Activated T-helper 1 cell treated with anti-CD3 and anti-CD28 coated beads, Interleukin-12 subunit alpha, Interleukin-12 subunit beta, Interleukin-2, Interleukin-4 antibody, amounts not matched to agents 30 ng/mL and 10 ng/mL and 1 ng/mL, durations not matched to agents 14 hours and 24 hours and 36 hours (primary cell): ENCODE data around the gene ISOC1. TPM values are rescaled to one million over a fixed set of nuclear protein-coding genes. Genes with fewer than 3 reads are reported as not detected.

Experiments
- DNase-seq: peaks from one replicate; pipeline ENCODE4 v3.0.0; 2021; ENCODE audit warnings: low spot score
- H3K27ac Mint-ChIP-seq: one replicate; pipeline ENCODE4 v1.8.0; 2021; ENCODE audit warnings: mild to moderate bottlenecking, mixed read lengths
- H3K27me3 Mint-ChIP-seq: one replicate; pipeline ENCODE4 v1.8.0; 2022; ENCODE audit warnings: mild to moderate bottlenecking, moderate library complexity, mixed read lengths; ENCODE audit not compliant: insufficient read depth
- H3K36me3 Mint-ChIP-seq: one replicate; pipeline ENCODE4 v1.8.0; 2021; ENCODE audit warnings: low read depth, mixed read lengths
- H3K4me1 Mint-ChIP-seq: one replicate; pipeline ENCODE4 v1.8.0; 2021; ENCODE audit warnings: low read depth, mixed read lengths
- H3K4me3 Mint-ChIP-seq: one replicate; pipeline ENCODE4 v1.8.0; 2021; ENCODE audit warnings: mild to moderate bottlenecking, moderate library complexity, mixed read lengths
- H3K9me3 Mint-ChIP-seq: one replicate; pipeline ENCODE4 v1.8.0; 2021; ENCODE audit warnings: mixed read lengths
- intact Hi-C: fragments of 100-400 bp; cut with micrococcal nuclease; formaldehyde crosslinking; loops from one replicate; pipeline ENCODE4 v1.15.1; 2024
- total RNA-seq: library from RNA; stranded (reverse); gene quantifications from 2 replicates; pipeline ENCODE4 v1.2.3, GENCODE V29; 2022

Gene ISOC1
- total RNA-seq = 32.4 TPM in 2 replicates

GRCh38 chr5:129094087-129094923 is at the start of gene ISOC1:
Gene ISOC1 (plus strand): TSS chr5:129094749. CDS start chr5:129094767, 18 bp downstream.
- Mint-ChIP-seq H3K4me3 (peak within 1 kb of the TSS; percentile 86), H3K36me3 (peaks cover 4% of the 10 kb centered on the region), H3K4me1 (peaks cover 40% of the 10 kb centered on the region), H3K9me3 (no peaks in the 10 kb centered on the region), H3K27me3 (peaks cover 12% of the 10 kb centered on the region), H3K27ac (peak within 1 kb of the TSS; percentile 81)
- intact Hi-C loops = loop anchor here (1.0 to 10.0 kb wide), 5 partner anchors 32 to 1577 kb away; partner anchors contain the start of genes CHSY3 and PRRC1
- peak; percentile 91 for DNase-seq

DNA sequence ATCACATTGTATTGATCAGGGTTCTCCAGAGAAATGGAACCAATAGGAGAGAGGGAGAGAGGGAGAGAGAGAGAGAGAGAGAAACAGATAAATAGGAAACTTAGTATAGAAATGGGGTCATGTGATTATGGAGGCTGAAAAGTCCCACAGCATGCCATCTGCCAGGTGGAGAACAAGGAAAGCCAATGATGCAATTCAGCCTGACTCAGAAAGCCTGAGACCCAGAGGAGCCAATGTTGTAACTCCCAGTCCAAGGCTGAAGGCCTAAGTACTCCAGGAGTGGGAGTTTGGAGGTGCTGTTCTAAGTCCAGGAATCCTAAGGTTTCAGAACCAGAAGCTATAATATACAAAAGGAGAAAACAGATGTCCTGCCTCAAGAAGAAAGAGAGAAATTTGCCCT is 48.4 kb upstream of the ISOC1 start:
- Mint-ChIP-seq H3K27ac (no peak overlapping the region), H3K4me3 (no peak overlapping the region), H3K4me1 (no peaks in the 10 kb centered on the region), H3K9me3 (peaks cover 7% of the 10 kb centered on the region), H3K27me3 (peaks cover 2% of the 10 kb centered on the region), H3K36me3 (no peaks in the 10 kb centered on the region)
- no peak for DNase-seq
- intact Hi-C loops = no loop called here

DNA sequence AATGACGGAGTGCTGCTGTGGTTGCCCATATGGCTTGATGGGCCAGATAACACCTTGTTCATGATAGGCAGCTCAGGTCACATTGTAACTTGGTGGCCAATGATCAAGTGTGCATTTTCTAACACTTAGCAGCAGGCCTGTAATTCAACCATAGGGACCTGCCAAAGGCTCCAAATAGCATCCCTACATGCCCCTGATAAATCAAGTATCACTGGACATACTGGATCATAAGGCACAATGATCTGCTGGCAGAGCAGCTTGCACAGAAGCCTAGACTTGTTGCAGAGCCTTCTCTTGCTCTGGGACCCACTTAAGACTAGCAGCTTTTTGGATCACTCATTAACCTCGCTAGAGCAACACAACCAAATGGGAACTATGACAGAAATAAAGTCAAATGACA is 46.0 kb upstream of the ISOC1 start:
- Mint-ChIP-seq H3K27ac (no peak overlapping the region), H3K36me3 (no peaks in the 10 kb centered on the region), H3K4me3 (no peak overlapping the region), H3K4me1 (no peaks in the 10 kb centered on the region), H3K27me3 (peaks cover 2% of the 10 kb centered on the region), H3K9me3 (peaks cover 7% of the 10 kb centered on the region)
- DNase-seq = no peak
- intact Hi-C loops = no loop called here

DNA sequence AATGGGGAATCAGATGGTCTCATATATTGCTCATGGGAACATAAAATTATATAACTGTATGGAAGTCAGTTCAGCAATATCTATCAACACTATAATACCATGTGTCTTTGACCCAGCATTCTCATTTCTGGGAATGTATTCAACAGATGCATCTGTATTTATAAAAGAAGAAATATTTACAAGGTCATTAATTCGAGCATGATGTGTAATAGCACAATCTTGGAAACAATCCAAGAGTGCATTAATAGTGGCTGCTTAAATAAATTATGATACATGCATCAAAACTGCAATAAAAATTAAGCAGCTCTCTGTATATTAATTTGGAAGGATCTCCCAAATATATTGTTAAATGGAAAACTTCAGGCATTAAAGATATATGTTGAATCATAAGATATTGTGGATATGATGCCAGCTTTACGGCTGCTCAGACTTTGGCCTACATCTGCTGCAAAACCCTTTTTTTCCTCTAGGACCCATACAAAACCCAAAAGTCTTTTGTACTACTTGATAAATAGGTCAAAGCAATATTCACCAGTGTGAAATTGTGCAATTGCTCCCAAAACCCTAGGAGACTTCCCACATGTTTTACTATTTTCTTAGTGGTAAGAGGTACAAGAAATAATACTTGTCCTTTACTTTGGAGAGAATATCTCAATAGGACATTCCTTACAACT is 45.3 kb upstream of the ISOC1 start:
- Mint-ChIP-seq H3K9me3 (peaks cover 6% of the 10 kb centered on the region), H3K4me1 (no peaks in the 10 kb centered on the region), H3K4me3 (no peak overlapping the region), H3K27me3 (peaks cover 2% of the 10 kb centered on the region), H3K27ac (no peak overlapping the region), H3K36me3 (no peaks in the 10 kb centered on the region)
- DNase-seq = no peak
- intact Hi-C loops = no loop called here

DNA sequence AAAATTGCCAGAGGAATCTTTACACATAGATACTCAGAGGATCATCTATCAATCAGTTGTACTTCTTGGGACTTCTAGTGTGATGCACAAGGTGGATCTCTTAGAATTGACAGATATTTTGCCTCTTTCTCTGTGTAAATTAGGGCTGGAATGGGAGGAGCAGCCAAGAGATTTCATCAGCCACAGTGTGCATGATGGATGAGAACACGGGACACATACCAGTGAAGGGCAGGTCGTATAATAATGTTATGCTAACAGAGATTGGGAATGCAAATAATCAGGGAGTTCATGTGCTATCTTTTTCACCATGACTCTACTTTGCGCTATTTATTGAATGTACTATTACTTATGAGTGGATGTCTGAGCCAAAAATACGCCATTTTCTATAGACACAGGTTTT is 43.3 kb upstream of the ISOC1 start:
- no peak for DNase-seq
- no peaks in the 10 kb centered on the region for H3K36me3 Mint-ChIP-seq
- no peak overlapping the region for H3K27ac Mint-ChIP-seq
- H3K27me3 Mint-ChIP-seq = peaks cover 2% of the 10 kb centered on the region
- H3K9me3 Mint-ChIP-seq = no peaks in the 10 kb centered on the region
- H3K4me1 Mint-ChIP-seq = no peaks in the 10 kb centered on the region
- no peak overlapping the region for H3K4me3 Mint-ChIP-seq
- intact Hi-C loops = no loop called here

GRCh38 chr5:129053438-129053837 is 41.1 kb upstream of the ISOC1 start:
- no peak overlapping the region for H3K27ac Mint-ChIP-seq
- DNase-seq = no peak
- H3K27me3 Mint-ChIP-seq = peaks cover 2% of the 10 kb centered on the region
- H3K9me3 Mint-ChIP-seq = no peaks in the 10 kb centered on the region
- no peaks in the 10 kb centered on the region for H3K36me3 Mint-ChIP-seq
- no peaks in the 10 kb centered on the region for H3K4me1 Mint-ChIP-seq
- H3K4me3 Mint-ChIP-seq = no peak overlapping the region
- intact Hi-C loops = no loop called here

- Mint-ChIP-seq H3K9me3 (no peaks in the 10 kb centered on the region), H3K4me3 (no peak overlapping the region), H3K27ac (no peak overlapping the region), H3K27me3 (no peaks in the 10 kb centered on the region), H3K4me1 (no peaks in the 10 kb centered on the region), H3K36me3 (no peaks in the 10 kb centered on the region)
- no peak for DNase-seq
- intact Hi-C loops = no loop called here
Observed at GRCh38 chr5:129057329-129057728, 37.2 kb upstream of the ISOC1 start.

GRCh38 chr5:129061849-129062248 is 32.7 kb upstream of the ISOC1 start:
- DNase-seq = no peak
- no peaks in the 10 kb centered on the region for H3K36me3 Mint-ChIP-seq
- no peaks in the 10 kb centered on the region for H3K4me1 Mint-ChIP-seq
- no peak overlapping the region for H3K4me3 Mint-ChIP-seq
- H3K27ac Mint-ChIP-seq = no peak overlapping the region
- no peaks in the 10 kb centered on the region for H3K9me3 Mint-ChIP-seq
- peaks cover 6% of the 10 kb centered on the region for H3K27me3 Mint-ChIP-seq
- intact Hi-C loops = no loop called here

GRCh38 chr5:129063483-129064113 is 31.0 kb upstream of the ISOC1 start:
- H3K4me3 Mint-ChIP-seq = no peak overlapping the region
- H3K27me3 Mint-ChIP-seq = peaks cover 8% of the 10 kb centered on the region
- no peaks in the 10 kb centered on the region for H3K4me1 Mint-ChIP-seq
- no peak for DNase-seq
- H3K36me3 Mint-ChIP-seq = no peaks in the 10 kb centered on the region
- H3K27ac Mint-ChIP-seq = no peak overlapping the region
- intact Hi-C loops = no loop called here
- H3K9me3 Mint-ChIP-seq = no peaks in the 10 kb centered on the region

GRCh38 chr5:129065721-129066120 is 28.8 kb upstream of the ISOC1 start:
- intact Hi-C loops = no loop called here
- H3K27ac Mint-ChIP-seq = no peak overlapping the region

DNA sequence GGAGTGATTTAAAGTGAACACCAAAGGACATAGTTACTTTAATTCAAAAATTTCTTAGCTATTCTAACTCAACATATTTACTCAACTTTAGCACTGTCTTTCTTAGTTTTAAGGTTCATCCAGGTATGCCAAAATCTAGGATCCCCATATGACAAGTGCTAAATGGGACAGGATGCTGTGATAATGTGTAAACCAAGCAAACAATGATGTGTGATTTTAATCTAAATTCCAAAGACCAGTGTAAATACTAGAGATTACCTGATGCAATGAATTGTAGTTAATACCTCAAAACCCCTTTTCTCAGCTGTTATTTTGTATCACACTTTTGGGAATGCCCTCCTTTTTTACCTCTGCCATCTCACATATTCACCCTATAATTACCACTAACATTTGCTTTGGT is 26.8 kb upstream of the ISOC1 start:
- Mint-ChIP-seq H3K4me1 (no peaks in the 10 kb centered on the region), H3K27me3 (peaks cover 11% of the 10 kb centered on the region), H3K9me3 (no peaks in the 10 kb centered on the region), H3K27ac (no peak overlapping the region), H3K36me3 (no peaks in the 10 kb centered on the region), H3K4me3 (no peak overlapping the region)
- intact Hi-C loops = no loop called here
- DNase-seq = no peak

More at GRCh38 chr5:129065721-129066120, 28.8 kb upstream of the ISOC1 start:
- Mint-ChIP-seq H3K4me1 (no peaks in the 10 kb centered on the region), H3K36me3 (no peaks in the 10 kb centered on the region), H3K9me3 (no peaks in the 10 kb centered on the region), H3K27me3 (peaks cover 11% of the 10 kb centered on the region), H3K4me3 (no peak overlapping the region)
- DNase-seq = no peak

DNA sequence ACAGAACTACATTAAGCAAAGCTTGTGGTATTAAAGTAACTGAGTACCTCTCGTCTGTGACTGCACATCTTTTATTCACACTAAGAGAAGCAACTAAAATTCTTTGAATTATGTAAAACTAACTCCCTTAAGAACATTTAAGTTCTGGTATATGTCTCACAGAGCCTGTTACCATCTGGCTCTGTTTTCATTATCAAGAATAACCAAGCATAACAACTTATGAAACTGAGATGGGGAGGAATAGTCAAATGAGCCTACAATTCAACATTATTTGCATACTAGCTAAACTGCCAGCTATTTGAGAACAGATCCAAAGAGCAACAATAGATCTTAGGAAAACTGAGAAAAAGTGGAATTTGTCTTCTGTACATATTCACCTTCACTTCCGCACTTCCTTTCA is 25.3 kb upstream of the ISOC1 start:
- no peak for DNase-seq
- Mint-ChIP-seq H3K4me1 (no peaks in the 10 kb centered on the region), H3K27ac (no peak overlapping the region), H3K36me3 (no peaks in the 10 kb centered on the region), H3K9me3 (no peaks in the 10 kb centered on the region), H3K27me3 (peaks cover 11% of the 10 kb centered on the region), H3K4me3 (no peak overlapping the region)
- intact Hi-C loops = no loop called here

- intact Hi-C loops = no loop called here
- DNase-seq = no peak
- Mint-ChIP-seq H3K4me1 (no peaks in the 10 kb centered on the region), H3K27me3 (peaks cover 8% of the 10 kb centered on the region), H3K27ac (no peak overlapping the region), H3K9me3 (no peaks in the 10 kb centered on the region), H3K36me3 (no peaks in the 10 kb centered on the region), H3K4me3 (no peak overlapping the region)
Observed at GRCh38 chr5:129073111-129073510, 21.4 kb upstream of the ISOC1 start.
